ENCODE measurements around the gene IL18BP.

DNA sequence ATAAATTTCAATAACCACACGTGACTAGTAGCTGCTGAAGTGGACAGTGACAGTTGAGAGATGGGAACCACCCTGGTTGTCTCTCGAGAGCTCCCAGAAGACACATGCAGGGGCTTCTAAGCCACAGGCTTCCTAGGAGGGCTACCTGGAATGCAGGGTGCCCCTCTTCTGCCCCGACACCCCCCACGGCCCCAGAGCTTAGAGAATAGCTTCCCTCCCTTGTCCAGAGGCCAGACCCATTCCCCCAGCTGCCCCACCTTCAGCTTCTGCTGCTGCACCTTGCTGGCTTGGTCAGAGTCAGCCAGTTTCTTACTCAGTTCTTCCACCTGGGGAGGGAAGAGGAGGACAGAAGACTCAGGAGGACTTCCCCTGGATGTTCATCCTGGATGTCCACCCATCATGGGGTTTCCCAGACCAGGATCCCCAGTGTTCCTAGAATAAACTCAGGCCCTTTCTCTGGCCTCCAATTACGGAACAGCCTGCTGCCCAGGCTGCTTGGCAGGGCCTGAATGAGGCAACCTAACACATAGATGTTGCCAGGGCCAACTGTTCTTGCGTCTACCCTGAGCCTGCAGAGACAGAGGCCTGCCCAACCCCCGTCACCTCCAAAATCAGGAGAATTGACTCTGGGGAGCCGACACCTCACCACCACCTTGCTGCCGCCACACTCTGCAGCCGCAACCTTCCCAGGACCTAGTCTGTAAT is 12.0 kb downstream of the IL18BP start:
- TF ChIP-seq, protein P1, sequence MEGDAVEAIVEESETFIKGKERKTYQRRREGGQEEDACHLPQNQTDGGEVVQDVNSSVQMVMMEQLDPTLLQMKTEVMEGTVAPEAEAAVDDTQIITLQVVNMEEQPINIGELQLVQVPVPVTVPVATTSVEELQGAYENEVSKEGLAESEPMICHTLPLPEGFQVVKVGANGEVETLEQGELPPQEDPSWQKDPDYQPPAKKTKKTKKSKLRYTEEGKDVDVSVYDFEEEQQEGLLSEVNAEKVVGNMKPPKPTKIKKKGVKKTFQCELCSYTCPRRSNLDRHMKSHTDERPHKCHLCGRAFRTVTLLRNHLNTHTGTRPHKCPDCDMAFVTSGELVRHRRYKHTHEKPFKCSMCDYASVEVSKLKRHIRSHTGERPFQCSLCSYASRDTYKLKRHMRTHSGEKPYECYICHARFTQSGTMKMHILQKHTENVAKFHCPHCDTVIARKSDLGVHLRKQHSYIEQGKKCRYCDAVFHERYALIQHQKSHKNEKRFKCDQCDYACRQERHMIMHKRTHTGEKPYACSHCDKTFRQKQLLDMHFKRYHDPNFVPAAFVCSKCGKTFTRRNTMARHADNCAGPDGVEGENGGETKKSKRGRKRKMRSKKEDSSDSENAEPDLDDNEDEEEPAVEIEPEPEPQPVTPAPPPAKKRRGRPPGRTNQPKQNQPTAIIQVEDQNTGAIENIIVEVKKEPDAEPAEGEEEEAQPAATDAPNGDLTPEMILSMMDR (conservative IDR thresholded peaks at IDR 0.05), result no peak
- TF ChIP-seq ZFX (IDR thresholded peaks at IDR 0.05), result no peak

All from C4-2B (cell line).